BE2C (cell line): ENCODE measurements around the gene FHDC1.

Experiments used
- DNase-seq: peaks from one replicate; pipeline ENCODE4 v3.0.0-alpha.2; 2020
- H3K27me3 ChIP-seq: fragments of 250-450 bp; sonication (Bioruptor Pico); 2 replicates; pipeline ENCODE4 v1.5.1; 2020; ENCODE audit warnings: mild to moderate bottlenecking
- H3K36me3 ChIP-seq: fragments of 250-450 bp; sonication (Bioruptor Pico); 2 replicates; pipeline ENCODE4 v1.5.1; 2020; ENCODE audit warnings: mild to moderate bottlenecking
- H3K4me1 ChIP-seq: fragments of 250-450 bp; sonication (Bioruptor Pico); 2 replicates; pipeline ENCODE4 v1.5.1; 2020
- H3K4me3 ChIP-seq: 2 replicates; pipeline ENCODE4 v1.5.1; 2011; ENCODE audit warnings: low read depth, low read length
- H3K9me3 ChIP-seq: fragments of 250-450 bp; sonication (Bioruptor Pico); 2 replicates; pipeline ENCODE4 v1.5.1; 2020
- CTCF ChIP-seq: IDR thresholded peaks from 2 replicates; pipeline ENCODE4 v1.5.1; 2012; ENCODE audit warnings: mild to moderate bottlenecking, low read depth, low read length

The FHDC1 gene

GRCh38 chr4:152962150-152962549 lies 26.0 kb downstream of the FHDC1 start:
- Histone ChIP-seq H3K4me3 (no peak overlapping the region), H3K36me3 (no peaks in the 10 kb centered on the region), H3K9me3 (no peaks in the 10 kb centered on the region), H3K27me3 (no peaks in the 10 kb centered on the region), H3K4me1 (no peaks in the 10 kb centered on the region)
- no peak for DNase-seq
- no peak for TF ChIP-seq CTCF

DNA sequence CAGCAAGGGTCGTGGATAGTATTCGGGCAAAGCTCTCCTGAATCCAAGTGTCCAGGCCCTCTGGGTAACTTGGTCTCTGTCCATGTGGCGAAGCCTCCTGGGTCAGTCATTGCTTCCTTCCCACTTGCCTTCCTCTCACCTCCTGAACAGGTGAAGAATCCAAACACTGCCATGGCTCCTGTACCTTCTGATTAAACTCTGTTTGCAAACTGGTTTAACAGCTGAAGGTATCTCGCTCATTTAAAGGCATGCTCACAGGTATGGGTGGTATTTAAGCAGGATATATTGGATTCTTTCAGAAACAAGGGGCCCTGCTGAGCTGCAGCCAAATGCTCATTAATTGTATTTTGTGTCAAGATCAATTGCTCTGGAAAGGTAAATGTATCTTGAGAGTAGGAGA lies 28.2 kb downstream of the FHDC1 start:
- no peak for DNase-seq
- no peak for TF ChIP-seq CTCF
- Histone ChIP-seq H3K27me3 (no peaks in the 10 kb centered on the region), H3K4me1 (no peaks in the 10 kb centered on the region), H3K36me3 (no peaks in the 10 kb centered on the region), H3K9me3 (no peaks in the 10 kb centered on the region), H3K4me3 (no peak overlapping the region)

DNA sequence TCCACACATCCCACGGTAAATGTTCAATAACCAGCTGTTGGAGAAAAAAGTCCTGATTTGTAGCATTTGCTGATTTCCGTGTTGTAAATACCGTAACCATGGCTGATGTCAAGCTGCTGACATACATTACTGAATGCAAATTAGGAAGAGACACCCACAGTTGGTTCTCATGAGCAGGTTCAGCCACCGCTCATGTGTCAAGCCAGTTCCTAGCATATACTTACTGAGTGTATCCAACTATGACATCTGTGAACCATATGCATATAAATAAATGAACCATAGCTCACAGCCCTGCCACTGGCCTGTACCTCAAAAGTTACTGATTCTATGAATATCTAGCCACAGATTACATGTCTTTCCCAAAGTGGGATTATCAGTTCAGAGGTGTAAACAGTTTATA lies 29.5 kb downstream of the FHDC1 start:
- no peaks in the 10 kb centered on the region for H3K27me3 ChIP-seq
- H3K4me1 ChIP-seq = no peaks in the 10 kb centered on the region
- TF ChIP-seq CTCF = no peak
- H3K9me3 ChIP-seq = no peaks in the 10 kb centered on the region
- no peak overlapping the region for H3K4me3 ChIP-seq
- no peaks in the 10 kb centered on the region for H3K36me3 ChIP-seq
- no peak for DNase-seq

DNA sequence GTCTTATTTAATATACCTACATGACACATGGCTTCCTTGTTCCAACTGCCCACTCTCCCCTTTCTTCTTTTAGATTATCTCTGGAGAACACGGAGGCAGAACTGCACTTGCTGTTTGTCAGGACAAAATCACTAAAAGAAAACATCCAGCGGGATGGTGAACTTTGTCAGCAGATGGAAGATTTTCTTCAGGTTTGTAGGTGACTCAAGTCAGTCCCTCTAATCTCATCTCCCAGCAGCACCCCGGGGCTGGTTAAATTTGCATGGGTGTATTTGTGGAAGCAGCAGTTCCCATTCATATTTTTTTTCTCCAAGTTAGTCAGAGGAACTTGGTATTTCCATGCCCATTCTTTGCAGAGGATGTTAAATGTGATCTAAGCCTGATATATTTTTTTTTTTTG lies 31.8 kb downstream of the FHDC1 start:
- no peaks in the 10 kb centered on the region for H3K36me3 ChIP-seq
- H3K9me3 ChIP-seq = no peaks in the 10 kb centered on the region
- TF ChIP-seq CTCF = no peak
- H3K4me3 ChIP-seq = no peak overlapping the region
- no peaks in the 10 kb centered on the region for H3K27me3 ChIP-seq
- no peaks in the 10 kb centered on the region for H3K4me1 ChIP-seq
- DNase-seq = no peak

DNA sequence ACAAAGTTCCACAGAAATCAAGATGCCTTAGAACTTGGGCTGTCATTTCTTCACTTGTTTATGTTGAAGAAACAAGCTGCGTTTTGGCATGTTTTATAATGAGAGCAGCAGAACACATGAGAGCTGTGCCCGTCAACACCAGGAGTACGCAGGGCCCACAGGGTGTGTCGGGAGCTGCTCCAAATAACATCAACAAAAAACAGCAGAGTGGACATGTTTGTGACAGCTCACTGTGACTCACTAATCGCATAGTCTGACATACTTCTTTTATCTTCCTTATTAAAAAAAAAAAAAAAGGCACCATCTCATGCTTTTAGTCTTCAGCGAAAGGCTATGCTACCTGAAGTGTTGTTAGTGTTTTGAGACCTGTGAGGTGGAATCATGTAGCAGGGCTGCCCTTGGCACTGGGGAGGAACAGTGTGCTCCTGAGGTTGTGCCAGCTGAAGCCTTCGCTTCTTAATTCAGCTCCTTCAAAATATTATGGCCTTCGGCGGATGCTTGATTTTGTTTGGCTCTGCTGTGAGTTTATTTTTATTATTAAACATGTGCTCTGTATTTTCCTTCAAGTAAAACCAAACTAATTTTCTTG lies 32.8 kb downstream of the FHDC1 start:
- H3K4me1 ChIP-seq = no peaks in the 10 kb centered on the region
- H3K9me3 ChIP-seq = no peaks in the 10 kb centered on the region
- H3K27me3 ChIP-seq = no peaks in the 10 kb centered on the region
- no peak for DNase-seq
- no peak for TF ChIP-seq CTCF
- H3K36me3 ChIP-seq = no peaks in the 10 kb centered on the region
- no peak overlapping the region for H3K4me3 ChIP-seq

DNA sequence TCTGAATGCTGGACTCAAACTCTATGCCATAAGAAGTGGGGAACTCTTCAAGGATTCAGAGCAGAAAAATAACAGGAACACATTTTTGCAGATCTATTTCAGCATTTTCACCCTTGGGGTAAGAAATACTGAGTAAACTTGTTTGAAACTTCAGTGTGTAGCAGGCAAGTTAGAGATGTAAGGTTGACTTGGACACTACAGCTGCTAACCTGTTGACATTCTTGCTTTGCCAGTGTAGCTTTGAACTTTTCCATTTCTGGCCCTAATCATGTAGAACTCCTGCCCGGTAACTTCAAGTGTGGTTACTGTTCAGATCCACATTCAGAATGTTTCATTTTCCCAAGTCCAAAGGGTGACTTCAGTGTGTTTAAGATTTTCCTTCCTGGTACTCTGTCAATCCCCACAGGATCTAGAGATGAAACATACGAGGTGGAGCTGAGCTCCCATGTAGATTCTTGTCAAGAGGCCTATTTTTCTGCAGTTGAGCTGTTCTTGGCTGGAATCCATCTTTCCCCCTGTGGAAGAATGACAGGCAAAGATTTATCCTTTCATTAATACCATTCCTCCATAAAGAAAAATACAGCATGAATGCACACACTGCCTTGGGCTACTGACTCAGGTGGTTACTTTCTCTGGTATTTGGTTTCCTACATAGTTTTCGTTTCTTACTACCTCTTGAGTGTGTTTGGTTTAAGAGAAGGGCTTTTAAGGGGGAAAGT lies 34.1 kb downstream of the FHDC1 start:
- Histone ChIP-seq H3K4me3 (no peak overlapping the region), H3K36me3 (no peaks in the 10 kb centered on the region), H3K27me3 (no peaks in the 10 kb centered on the region), H3K4me1 (no peaks in the 10 kb centered on the region), H3K9me3 (no peaks in the 10 kb centered on the region)
- TF ChIP-seq CTCF = no peak
- no peak for DNase-seq
